ENCODE data around the gene GNB4.

Gene GNB4

DNA sequence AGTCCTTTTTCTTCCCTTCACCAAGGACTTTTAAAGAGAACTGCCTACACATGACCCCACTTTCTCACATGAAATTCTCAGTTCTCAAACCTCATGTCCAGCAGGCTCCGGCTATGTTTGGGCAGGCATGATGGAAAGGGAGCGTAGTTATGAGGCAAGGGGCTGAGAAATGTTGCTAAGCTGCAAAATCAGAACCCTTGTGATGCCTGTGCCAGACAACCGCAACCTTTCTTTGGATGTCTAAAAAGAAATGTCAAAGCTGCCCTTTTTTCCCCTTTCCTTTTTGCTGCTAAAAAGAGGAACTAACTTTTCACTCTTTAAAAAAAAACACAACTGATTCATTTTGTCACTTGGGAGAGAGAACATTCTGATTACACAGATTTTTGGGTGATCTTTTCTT lies 19.2 kb downstream of the GNB4 start:
- no peaks in the 10 kb centered on the region for H3K27me3 ChIP-seq (ENCODE audit: insufficient read depth, poor library complexity, severe bottlenecking)

DNA sequence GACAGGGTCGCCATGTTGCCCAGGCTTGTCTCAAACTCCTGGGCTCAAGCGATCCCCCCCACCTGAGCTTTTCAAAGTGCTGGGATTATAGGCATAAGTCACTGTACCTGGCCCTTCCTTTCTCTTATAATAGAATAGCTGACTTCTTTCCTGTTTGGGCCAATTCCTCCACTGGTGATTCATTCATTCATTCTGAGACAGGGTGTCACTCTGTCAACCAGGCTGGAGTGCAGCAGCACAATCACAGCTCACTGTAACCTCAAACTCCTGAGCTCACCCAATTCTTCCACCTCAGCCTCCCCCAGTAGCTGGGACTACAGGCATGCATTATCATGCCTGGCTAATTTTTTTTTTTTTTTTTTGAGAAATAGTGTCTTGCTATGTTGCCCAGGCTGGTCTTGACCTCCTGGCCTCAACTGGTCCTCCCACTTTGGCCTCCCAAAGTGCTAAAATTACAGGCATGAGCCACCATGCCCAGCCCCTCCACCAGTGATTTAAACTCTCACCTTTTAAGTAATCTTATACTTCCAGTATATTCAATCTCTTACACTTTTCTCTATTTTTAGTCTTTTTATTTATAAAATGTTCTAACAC lies 20.9 kb downstream of the GNB4 start:
- Histone ChIP-seq H3K4me3 (ENCODE audit: severe bottlenecking) (no peak overlapping the region), H3K4me1 (ENCODE audit: insufficient read depth, poor library complexity, severe bottlenecking) (no peaks in the 10 kb centered on the region), H3K27ac (ENCODE audit: poor library complexity, severe bottlenecking) (no peak overlapping the region), H3K27me3 (ENCODE audit: insufficient read depth, poor library complexity, severe bottlenecking) (no peaks in the 10 kb centered on the region), H3K36me3 (ENCODE audit: low read depth) (peaks cover 6% of the 10 kb centered on the region; the same call in 1 of the 2 replicates), H3K9me3 (ENCODE audit: severe bottlenecking) (no peaks in the 10 kb centered on the region)
- TF ChIP-seq, protein P1, sequence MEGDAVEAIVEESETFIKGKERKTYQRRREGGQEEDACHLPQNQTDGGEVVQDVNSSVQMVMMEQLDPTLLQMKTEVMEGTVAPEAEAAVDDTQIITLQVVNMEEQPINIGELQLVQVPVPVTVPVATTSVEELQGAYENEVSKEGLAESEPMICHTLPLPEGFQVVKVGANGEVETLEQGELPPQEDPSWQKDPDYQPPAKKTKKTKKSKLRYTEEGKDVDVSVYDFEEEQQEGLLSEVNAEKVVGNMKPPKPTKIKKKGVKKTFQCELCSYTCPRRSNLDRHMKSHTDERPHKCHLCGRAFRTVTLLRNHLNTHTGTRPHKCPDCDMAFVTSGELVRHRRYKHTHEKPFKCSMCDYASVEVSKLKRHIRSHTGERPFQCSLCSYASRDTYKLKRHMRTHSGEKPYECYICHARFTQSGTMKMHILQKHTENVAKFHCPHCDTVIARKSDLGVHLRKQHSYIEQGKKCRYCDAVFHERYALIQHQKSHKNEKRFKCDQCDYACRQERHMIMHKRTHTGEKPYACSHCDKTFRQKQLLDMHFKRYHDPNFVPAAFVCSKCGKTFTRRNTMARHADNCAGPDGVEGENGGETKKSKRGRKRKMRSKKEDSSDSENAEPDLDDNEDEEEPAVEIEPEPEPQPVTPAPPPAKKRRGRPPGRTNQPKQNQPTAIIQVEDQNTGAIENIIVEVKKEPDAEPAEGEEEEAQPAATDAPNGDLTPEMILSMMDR (IDR thresholded peaks at IDR 0.05; ENCODE audit: poor library complexity, severe bottlenecking): no peak
- DNase-seq (ENCODE audit: low spot score): no peak
- no peak for ATAC-seq (ENCODE audit: low read depth)

More for the DNA sequence above, 19.2 kb downstream of the GNB4 start:
- TF ChIP-seq, protein P1 (IDR thresholded peaks at IDR 0.05; ENCODE audit: poor library complexity, severe bottlenecking): no peak
- no peak overlapping the region for H3K27ac ChIP-seq (ENCODE audit: poor library complexity, severe bottlenecking)
- H3K4me3 ChIP-seq (ENCODE audit: severe bottlenecking): no peak overlapping the region
- no peaks in the 10 kb centered on the region for H3K9me3 ChIP-seq (ENCODE audit: severe bottlenecking)
- H3K4me1 ChIP-seq (ENCODE audit: insufficient read depth, poor library complexity, severe bottlenecking): no peaks in the 10 kb centered on the region
- H3K36me3 ChIP-seq (ENCODE audit: low read depth): no peaks in the 10 kb centered on the region
- no peak for DNase-seq (ENCODE audit: low spot score)
- ATAC-seq (ENCODE audit: low read depth): no peak

DNA sequence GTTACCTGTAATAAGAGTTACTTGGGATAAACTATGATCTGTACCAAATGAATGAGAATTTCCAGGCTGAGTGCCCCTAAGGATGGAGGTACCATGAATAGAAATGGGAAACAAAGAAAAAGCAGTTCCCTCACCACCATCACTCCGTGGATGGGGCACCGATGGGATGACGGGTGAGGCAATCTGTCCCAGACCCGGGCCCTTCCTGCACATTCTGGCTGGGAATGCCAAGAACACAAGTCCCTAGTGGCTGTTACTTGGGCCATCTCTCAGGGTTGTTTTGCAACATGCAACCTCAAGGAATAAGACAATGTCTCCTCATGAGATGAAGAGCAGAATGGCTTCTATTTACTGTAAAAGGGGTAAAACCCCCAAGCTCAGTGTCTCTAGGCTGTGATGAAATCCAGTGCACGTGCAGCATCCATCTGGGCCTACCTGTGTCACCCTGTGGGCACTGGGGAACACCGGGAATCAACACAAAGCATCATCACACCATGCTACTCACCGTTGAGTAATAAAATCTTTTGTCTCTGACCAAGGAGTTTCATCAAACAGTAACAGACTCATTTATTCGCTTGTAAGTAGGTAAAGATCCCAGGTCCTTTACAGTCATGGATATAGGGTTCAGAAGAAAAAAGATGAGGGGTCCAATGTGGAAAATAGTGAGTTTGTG lies 22.3 kb downstream of the GNB4 start:
- H3K27me3 ChIP-seq (ENCODE audit: insufficient read depth, poor library complexity, severe bottlenecking): no peaks in the 10 kb centered on the region
- H3K4me3 ChIP-seq (ENCODE audit: severe bottlenecking): no peak overlapping the region
- no peaks in the 10 kb centered on the region for H3K9me3 ChIP-seq (ENCODE audit: severe bottlenecking)
- DNase-seq (ENCODE audit: low spot score): no peak
- TF ChIP-seq, protein P1 (IDR thresholded peaks at IDR 0.05; ENCODE audit: poor library complexity, severe bottlenecking): no peak
- peaks cover 6% of the 10 kb centered on the region; the same call in 1 of the 2 replicates for H3K36me3 ChIP-seq (ENCODE audit: low read depth)
- no peak for ATAC-seq (ENCODE audit: low read depth)
- no peak overlapping the region for H3K27ac ChIP-seq (ENCODE audit: poor library complexity, severe bottlenecking)
- no peaks in the 10 kb centered on the region for H3K4me1 ChIP-seq (ENCODE audit: insufficient read depth, poor library complexity, severe bottlenecking)

DNA sequence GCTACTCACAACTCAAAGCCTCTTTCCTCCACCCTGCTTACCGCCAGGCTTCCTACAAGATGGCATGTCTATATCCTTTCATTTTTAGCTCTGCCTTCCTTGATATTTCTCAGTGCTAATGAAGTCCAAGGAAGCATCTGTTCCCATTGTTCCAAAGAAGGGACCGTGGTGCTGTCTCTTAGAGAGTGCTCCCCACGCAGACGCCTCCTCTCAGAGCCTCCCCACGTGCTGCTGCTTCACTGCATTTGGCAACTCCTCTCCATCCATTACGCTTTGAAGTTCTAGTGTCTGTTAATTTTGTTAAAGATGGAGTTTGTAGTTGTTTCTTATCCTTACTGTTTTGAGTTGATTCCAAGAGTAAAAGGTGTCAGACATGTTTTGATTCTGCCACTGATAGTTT lies 26.2 kb downstream of the GNB4 start:
- ATAC-seq (ENCODE audit: low read depth) (no peak), DNase-seq (ENCODE audit: low spot score) (no peak)
- Histone ChIP-seq H3K27me3 (ENCODE audit: insufficient read depth, poor library complexity, severe bottlenecking) (no peaks in the 10 kb centered on the region), H3K36me3 (ENCODE audit: low read depth) (peaks cover 6% of the 10 kb centered on the region; the same call in 1 of the 2 replicates), H3K9me3 (ENCODE audit: severe bottlenecking) (no peaks in the 10 kb centered on the region), H3K4me1 (ENCODE audit: insufficient read depth, poor library complexity, severe bottlenecking) (no peaks in the 10 kb centered on the region), H3K4me3 (ENCODE audit: severe bottlenecking) (no peak overlapping the region), H3K27ac (ENCODE audit: poor library complexity, severe bottlenecking) (no peak overlapping the region)
- TF ChIP-seq, protein P1 (IDR thresholded peaks at IDR 0.05; ENCODE audit: poor library complexity, severe bottlenecking): no peak

DNA sequence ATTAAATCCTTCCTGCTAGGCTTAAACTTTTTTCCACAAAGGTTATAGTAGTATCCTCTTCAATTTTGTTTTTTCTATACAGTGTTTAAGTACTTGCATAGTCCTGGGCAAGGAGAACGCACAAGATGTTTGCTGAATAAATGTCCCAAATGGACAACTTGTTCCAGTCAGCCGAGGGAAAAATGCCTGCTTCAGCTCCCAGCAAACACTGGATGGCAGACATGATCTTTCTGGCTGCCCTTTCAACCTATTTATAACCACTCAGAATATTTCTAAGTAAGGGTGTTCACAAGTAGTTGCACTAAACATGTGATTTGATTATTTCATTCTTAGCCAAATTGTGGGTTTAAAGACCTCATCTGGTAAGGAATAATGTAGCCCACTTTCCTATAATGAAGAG lies 29.8 kb downstream of the GNB4 start:
- Histone ChIP-seq H3K36me3 (ENCODE audit: low read depth) (peaks cover 23% of the 10 kb centered on the region), H3K4me1 (ENCODE audit: insufficient read depth, poor library complexity, severe bottlenecking) (no peaks in the 10 kb centered on the region), H3K4me3 (ENCODE audit: severe bottlenecking) (no peak overlapping the region), H3K27ac (ENCODE audit: poor library complexity, severe bottlenecking) (no peak overlapping the region), H3K27me3 (ENCODE audit: insufficient read depth, poor library complexity, severe bottlenecking) (no peaks in the 10 kb centered on the region), H3K9me3 (ENCODE audit: severe bottlenecking) (no peaks in the 10 kb centered on the region)
- ATAC-seq (ENCODE audit: low read depth) (no peak), DNase-seq (ENCODE audit: low spot score) (no peak)
- TF ChIP-seq, protein P1 (IDR thresholded peaks at IDR 0.05; ENCODE audit: poor library complexity, severe bottlenecking): peak; percentile 47

Data from RWPE2 (cell line).